SK-N-DZ (cell line): ENCODE measurements around the gene NBPF15. TPM values are rescaled to one million over a fixed set of nuclear protein-coding genes. Genes with fewer than 3 reads are reported as not detected.
"Not testable (repeated sequence)": the region's sequence is repeated elsewhere in the genome, so short reads cannot be mapped to it uniquely, and the experiment has no call there.

Experiments
- DNase-seq: peaks from one replicate; pipeline ENCODE4 v3.0.0-alpha.2; 2015; ENCODE audit warnings: low spot score
- polyA plus RNA-seq, 2 experiments: library from polyadenylated mRNA; depleted of rRNA; stranded (reverse); fragments of >200 nt; gene quantifications; 2 replicates each; pipeline ENCODE4 v1.2.3, GENCODE V29; 2014

NBPF15 gene, protein sequence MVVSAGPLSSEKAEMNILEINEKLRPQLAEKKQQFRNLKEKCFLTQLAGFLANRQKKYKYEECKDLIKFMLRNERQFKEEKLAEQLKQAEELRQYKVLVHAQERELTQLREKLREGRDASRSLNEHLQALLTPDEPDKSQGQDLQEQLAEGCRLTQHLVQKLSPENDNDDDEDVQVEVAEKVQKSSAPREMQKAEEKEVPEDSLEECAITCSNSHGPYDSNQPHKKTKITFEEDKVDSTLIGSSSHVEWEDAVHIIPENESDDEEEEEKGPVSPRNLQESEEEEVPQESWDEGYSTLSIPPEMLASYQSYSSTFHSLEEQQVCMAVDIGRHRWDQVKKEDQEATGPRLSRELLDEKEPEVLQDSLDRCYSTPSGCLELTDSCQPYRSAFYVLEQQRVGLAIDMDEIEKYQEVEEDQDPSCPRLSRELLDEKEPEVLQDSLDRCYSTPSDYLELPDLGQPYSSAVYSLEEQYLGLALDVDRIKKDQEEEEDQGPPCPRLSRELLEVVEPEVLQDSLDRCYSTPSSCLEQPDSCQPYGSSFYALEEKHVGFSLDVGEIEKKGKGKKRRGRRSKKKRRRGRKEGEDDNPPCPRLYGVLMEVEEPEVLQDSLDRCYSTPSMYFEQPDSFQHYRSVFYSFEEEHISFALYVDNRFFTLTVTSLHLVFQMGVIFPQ
- 51.9 and 53.6 TPM in 2 replicates for polyA plus RNA-seq (2014; cell fraction: cytosol; rRNA removed)
- 118 and 145 TPM in 2 replicates for polyA plus RNA-seq (2014; cell fraction: nucleus; rRNA removed)

DNA sequence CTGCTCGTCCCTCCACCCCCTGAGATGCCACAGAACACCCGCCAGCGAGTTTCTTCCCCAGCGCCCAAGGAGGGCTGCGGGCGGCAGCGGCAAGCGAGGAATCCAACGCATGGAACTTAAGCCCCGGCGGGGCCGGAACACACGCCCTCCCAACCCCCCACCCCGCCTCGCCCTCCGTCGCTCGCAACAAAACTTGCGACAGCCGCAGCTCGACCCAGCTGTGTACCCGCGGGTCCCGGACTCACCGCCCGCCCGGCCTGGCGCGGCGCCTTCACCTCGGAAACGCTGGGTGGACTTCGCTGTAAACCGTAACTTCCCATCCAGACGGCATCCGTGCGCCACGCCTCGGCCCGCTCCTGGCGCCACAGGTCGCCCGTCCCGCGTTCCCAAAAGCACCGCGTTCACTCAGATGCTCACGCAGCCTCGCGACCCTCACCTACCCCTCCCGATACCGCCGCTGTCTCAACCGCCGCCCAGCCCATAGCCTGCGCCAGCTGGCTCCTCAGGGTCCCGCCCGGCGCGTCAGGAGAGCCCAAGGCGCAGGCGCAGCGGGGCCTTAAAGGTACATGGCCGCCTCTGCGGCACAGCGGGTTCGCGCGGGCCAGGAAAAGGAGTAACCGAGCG, at the start of gene NBPF15:
Gene NBPF15 (minus strand): TSS at position 534 of the 624 bp plus-strand sequence. CDS start 21,666 bp downstream, outside the sequence.
- peak; percentile 80 for DNase-seq

DNA sequence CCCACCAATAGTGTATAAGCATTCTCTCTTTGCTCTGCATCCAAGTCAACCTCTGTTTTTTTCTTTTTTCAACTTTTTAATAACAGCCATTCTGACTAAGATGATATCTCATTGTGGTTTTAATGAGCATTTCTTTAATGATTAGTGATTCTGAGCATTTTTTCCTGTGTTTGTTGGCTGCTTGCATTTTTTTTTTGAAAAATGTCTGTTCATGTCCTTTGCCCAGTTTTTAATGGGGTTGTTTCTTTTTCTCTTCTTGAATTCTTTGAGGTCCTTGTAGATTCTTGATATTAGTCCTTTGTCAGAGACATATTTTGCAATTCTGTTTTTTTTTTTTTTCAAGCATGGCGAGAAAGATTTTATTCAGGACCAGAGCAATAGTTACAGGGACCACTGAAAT, 35.0 kb upstream of the NBPF15 start:
- DNase-seq: not testable (repeated sequence)

DNA sequence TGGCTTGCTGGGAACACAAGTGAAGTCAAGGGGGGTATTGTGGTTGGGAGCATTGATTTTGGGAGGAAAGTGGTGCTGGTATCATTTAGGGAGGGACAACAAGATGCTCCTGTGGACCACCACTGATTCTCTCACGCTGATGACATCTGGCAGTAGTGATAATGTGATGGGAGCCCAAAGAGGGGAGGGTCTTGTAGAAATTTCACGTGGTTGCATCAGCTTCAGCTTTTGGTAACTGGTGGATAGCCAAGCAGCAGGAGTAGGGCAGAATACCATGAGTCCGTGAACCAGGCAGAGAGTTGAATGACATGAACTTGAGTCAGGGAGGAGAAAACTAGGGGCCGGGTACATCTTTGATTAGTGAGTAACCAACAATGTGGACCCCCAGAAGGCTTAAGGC, 32.7 kb upstream of the NBPF15 start:
- DNase-seq: peak; percentile 21

DNA sequence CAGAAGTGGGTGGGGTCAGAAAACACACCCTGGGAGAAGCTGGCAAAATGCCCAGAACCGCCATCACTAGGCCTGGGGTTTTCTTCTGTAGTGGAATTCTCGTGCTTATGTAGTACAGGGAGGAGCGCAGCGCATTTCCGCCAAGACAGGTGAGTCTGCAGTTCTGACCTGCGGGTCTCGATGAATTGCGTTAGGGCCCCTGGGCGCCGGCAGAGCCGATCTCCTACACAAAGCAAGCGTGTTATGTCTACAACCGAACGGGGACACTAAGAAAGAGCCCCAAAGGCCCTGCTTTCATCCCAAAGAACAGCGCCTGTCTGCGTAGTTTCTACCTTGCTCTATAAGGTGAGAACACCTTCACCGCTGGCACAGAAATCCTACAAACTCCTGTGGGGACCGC, 28.9 kb upstream of the NBPF15 start:
- DNase-seq: not testable (repeated sequence)

DNA sequence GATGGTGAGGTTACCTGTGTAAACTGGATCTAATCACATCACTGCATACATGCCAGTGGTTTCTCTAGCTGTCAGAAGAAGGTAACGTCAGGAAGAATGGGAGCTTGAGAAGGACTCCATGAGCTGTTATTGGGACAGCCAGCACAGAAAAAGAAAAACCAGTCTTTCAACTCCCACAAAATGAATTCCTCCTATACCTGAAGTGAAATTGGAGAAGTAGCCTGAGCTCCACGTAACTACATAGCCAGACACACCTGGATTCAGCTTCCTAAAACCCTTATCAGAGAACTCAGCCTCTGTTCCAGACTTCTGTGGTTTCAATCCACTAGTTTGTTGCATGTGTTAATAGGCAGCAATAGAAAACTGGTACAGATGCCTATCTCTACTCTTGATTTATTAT, 25.5 kb upstream of the NBPF15 start:
- not testable (repeated sequence) for DNase-seq

DNA sequence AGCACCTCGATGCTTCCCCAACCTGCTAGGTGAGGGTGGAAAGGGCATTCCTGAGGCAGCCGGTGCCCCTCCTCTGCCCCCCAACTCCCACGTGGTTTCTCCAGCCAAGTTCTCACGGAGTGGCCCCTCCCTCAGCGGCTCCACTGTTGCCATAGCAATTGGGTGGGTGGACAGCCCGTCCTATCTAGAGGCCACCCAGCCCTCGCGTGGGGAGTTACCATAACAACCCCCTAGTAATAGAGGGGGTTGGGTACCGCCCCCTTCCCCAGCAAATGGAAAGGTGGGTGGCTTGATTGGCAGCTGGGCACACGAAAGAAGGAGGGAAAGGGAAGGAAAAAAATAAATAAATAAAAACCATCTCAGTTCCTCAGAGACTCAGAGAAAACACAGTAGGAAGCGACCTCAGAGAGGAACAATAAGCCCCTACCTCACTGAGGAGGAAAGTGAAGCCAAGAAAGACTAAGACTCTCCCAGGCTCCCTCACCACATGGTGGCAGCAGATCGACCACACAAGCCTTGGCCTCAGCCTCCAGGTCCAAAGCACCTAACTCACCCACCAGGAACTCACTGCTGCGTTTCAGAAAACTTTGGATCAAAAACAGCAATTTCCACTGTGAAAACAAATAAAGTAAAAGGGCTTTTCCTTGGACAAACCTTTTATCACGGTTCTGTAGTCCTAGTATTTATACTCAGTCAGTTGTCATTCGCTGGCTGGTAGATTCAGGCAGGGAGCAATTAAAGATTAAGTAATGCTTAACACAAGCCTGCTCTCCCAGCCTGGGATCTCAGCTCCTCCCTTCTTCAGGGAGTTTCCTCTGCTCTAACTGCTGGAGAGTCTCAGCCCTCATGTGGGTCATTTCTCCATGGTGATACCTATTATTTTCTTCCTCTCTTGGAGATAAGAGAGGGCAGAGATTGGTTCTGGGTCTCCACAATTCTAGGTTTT, 23.9 kb upstream of the NBPF15 start:
- not testable (repeated sequence) for DNase-seq

DNA sequence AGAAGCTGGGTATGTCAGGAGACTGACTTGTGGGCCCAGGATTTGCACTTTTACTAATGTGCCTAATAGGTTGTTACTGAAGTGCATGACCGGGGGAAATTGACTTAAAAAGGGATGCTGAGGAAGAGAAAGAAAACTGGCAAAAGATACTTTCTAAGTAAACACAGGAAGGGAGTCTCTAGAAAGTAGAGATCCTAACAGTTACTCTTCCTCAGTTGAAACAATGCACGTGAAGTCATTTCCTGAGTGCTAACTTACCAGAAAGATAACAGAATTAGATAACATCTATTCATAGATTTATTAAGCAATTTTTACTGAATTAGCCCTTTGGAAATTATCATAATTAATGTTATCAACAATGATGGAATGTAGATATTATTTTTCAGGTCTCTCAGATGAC, 12.4 kb upstream of the NBPF15 start:
- DNase-seq: not testable (repeated sequence)

DNA sequence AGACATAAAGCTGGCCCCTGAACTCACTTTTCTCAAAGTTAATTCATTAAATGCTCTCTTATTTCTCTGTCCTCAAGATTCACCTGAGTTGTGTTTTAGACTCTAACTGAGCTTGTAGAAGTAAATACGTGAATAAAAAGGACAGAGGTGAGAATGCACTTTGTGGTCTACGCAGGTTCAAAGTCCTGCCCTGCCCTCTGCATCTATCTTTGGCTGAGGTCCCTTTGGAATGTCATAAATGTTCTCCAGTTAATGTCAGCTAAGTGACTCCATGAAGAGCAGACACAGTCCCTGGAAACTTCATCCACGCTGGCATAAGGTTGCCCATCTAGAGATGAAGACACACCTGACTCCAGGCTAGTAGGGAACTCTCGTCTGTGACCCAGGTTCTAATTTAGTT, 10.0 kb upstream of the NBPF15 start:
- not testable (repeated sequence) for DNase-seq

DNA sequence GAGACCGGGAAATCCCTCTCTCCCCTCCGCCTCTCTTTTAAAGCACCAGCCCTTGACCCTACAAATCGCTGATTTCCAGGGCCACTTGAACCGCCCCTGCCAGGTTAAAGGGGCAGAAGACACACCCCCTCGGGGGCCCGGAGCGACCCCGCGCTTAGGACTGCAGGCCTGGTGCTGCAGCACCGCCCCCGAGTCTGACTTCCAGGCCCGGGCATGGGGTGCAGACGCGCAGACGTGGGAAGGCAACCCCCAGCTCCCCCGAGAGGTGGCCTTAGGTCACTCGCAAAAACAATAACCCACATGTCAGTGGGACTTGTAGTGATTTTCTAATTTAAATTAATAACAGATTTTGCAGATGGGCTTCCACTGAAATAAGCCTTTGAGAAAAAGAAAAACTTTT, 309 bp upstream of the NBPF15 start:
- not testable (repeated sequence) for DNase-seq

DNA sequence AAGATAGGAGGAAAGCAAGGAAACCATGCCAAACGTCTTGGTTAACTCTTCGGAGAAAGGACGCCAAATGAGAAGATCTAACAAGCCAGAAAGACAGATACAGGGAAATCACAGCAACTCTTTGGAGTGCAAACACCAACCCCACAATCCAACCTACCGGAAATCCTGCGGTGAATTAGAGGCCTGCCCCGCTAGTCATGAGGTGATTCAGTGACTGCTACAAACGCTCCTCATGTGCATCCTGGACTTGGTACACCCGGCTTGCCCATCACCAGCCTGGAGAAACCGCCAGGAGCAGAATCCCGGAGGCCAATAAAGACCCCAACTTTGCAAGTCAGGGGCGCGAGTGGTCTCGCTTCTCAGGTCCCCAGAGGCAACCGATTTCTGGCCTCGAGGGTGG, 783 bp downstream of the NBPF15 start:
- DNase-seq: not testable (repeated sequence)

DNA sequence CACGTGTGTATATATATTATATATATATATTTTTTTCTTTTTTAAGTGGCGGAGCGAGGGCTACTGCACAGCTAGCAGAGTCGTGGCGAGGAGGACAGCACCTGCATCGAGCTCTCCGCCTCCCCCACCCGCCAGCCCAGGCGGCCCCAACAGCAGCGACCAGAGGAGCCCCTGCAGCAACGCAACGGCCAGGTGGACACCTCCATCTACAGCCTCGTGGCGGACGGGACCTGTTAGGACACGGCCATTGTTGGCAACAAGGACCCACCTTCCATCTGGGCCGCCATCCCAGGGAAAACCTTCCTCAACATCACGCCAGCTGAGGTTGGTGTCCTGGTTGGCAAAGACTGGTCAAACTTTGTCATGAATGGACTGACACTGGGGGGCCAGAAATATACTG, 19.1 kb downstream of the NBPF15 start:
- DNase-seq: not testable (repeated sequence)

DNA sequence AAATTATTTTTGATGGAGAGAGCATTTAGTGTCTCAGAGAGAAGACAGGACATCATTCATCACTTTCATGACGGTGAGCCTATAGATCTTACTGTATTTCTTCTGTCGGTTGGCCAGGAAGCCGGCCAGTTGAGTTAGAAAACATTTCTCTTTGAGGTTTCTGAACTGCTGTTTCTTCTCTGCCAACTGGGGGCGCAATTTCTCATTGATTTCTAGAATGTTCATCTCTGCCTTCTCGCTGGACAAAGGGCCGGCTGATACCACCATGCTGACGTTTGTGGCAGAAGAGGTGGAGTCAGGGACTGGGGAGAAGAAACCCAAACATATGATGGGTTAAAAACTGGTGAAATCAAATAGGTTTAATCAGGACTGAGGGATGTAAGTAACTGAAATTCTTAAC, 21.7 kb downstream of the NBPF15 start:
- not testable (repeated sequence) for DNase-seq

DNA sequence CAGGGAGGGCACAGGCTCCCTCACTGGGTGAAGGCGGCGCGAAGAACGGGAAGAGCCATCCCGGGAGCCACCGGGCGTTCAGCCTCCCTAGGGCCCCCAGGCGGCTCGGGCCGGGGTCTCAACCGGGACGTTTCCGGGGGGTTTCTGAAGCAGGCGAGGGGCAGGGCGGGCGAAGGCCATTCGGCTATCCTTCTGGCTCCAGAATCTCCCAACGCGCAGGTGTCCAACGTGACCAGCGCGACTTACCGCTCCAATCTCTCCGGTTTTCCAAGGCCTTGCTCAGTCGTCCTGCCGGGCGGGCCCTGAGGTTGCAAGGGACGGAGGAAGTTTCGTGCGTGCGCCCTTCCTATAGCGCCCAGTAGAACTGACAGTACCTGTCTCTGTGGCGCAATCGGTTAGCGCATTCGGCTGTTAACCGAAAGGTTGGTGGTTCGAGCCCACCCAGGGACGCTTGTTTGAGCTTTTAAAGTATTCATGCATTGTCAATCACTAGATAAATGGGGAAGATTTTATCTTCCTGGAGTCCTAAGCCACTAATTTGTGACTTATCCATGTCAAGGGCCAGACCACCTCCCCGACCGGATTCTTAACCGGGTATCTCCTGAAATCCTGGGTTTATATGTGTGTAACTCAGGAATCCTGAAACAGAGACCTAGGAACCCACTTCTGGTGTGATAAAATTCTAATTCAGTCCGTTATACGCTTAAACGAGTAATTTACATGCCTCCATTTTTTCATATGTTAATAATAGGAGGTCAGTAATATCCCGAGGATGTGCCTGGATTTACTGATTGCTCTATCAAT, 42.4 kb downstream of the NBPF15 start:
- DNase-seq: peak; percentile 75

DNA sequence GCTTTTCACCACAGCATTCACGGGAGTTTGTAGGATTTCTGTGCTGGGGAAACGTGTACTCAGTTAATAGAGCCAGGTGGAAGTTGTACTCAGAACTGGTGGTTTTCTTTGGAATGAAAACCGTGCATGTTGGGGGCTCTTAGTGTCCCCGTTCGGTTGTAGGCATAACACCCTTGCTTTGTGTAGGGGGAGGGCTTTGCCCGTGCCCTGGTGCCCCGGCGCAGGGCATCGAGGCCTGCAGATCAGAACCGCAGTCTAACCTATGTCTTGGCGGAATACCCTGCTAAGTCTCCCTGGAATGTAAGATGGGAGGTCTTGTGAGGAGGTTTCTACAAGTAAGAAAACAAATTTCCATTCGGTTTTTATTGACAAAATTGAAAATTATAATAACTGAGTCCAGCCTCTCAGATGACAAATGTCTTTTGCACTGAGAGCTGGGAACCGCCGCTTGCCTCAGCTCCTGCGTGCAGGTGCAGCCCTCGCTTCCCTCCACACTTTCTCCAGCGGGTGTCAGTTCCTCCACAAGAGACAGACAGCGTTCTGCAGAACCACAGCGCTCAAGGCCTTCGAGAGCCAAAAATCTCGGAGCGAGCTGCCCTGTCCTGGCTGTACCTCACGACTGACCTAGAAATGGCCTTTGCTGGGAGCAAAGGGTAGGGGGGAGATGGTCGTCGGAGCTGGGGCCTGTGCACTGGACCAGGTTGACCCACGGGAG, 47.9 kb downstream of the NBPF15 start:
- DNase-seq: not testable (repeated sequence)

DNA sequence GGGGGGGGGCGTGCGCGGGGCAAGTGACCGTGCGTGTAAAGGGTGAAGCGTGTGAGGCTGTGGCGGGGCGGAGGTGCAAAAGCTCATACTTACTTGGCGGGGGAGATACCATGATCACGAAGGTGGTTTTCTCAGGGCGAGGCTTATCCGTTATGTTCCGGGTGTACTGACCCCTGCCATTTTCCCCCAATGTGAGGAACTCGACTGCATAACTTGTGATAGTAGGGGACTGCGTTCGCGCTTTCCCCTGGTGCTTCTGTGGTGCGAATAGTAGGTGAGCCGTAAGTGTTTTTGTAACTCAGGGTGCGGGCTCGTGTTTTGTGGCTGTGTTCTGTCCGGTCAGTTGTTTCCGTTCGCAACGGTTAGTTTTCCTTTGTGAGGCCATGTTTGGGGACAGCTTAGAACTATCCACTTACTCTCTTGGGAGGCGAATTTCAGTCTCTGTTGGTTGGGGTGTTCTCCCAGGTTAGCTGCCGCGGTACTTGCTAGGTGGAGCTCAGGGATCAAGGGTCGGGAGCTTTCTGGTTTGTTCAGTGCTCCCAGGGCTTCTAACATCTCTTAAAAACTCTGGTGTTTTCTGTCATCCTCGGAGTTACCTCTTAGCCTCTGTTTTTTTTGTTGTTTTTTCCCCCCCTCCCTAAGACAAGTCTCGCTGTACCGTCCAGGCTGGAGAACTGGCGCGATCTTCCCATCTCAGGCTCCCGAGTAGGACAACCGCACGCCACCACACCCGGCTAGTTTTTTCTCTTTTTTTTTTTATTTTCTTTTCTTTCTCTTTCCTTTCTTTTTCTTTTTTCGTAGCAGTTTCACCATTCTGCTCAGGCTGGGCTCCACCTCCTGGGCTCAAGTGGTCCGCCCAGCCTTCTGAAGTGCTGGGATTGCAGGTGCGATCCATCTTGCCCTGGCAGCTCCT, 48.7 kb downstream of the NBPF15 start:
- DNase-seq: peak; percentile 100

DNA sequence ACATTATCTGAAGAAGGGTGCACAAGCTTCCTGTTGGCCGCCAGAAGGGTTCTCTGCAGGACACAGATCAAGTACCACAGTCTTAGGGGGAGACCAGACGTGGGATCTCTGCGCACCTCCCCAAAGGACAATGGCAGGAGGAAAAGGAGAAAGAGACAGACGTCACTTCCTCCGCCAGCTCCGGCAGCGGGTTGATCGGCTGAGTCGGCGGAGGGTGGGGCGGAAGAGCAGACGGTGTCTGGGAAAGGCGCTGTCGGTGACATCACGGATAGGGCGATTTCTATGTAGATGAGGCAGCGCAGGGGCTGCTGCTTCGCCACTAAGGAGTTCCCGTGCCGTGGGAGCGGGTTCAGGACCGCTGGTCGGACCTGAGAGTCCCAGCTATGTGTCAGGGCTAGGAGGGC, 49.4 kb downstream of the NBPF15 start:
- peak; percentile 92 for DNase-seq

DNA sequence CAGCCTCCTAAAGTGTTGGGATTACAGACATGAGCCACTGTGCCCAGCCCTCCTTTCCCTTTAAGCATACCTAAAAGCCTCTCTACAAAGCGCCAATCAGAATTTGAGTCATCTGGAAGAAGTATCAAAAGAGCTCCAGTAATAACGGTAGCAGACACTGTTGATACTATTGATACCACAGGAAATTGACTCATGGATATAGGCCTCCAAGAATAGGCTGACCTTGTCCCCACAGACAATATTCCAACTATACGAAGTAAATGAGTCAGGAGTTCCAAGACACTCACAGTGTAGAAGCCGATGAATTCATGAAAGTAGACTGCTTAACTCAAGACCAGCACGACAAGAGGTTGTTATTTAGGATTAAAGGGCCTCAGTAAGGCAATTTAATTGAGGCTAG, 58.7 kb downstream of the NBPF15 start:
- not testable (repeated sequence) for DNase-seq

DNA sequence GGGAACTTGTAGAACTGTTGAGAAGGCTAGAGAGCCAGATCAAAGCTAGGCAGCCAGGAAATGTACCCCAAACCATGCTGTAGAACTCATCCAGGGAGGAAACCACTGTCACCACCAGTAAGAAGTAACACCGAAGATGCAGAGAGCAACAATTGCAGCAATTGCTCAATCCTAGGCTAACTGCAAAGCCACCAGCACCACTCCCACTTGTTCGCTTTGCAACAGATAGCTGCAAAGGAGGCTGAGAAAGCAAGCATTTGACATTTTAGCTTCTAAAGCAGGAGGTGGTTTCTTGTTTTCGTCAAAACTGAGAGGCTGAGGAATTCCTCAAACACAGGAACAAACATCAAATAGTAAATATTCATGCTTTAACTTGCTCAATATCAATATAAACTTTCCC, 89.8 kb downstream of the NBPF15 start:
- DNase-seq: not testable (repeated sequence)
